RPMI8226 (cell line): ENCODE data around the gene IFNB1.

Experiments
- DNase-seq: peaks from one replicate; pipeline ENCODE4 v3.0.0-alpha.2; 2015

The IFNB1 gene

GRCh38 chr9:21060919-21061561 is 16.7 kb downstream of the IFNB1 start:
- DNase-seq = peak; percentile 7

DNA sequence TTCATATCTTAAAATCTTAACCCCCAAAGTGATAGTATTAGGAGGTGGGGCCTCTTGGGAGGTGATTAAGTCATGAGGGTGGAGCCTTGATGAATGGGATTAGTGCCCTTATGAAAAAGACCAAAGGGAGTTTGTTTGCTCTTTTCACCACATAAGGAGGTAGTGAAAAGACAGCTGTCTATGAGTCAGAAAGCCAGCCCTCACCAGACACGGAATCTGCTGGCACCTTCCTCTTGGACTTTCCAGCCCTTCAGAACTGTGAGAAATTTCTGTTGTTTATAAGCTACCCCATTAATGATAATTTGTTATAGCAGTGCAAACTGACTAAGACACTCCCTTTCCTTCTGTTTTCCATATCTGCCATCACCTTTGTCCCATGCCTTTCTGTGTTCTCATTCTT is 20.8 kb downstream of the IFNB1 start:
- DNase-seq = no peak

DNA sequence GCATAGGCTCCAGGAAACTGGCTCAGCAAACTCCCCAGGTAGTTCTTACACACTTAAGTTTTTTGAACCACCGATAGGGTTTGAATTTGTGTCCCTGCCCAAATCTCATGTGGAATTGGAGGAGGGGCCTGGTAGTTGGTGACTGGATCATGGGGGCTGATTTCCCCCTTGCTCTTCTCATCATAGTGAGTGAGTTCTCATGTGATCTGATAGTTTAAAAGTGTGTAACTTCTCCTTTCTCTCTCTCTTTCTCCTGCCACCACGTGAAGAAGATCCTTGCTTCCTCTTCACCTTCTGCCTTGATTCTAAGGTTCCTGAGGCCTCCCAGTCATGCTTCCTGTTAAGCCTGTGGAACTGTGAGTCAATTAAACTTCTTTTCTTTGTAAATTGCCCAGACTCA is 23.9 kb downstream of the IFNB1 start:
- no peak for DNase-seq

DNA sequence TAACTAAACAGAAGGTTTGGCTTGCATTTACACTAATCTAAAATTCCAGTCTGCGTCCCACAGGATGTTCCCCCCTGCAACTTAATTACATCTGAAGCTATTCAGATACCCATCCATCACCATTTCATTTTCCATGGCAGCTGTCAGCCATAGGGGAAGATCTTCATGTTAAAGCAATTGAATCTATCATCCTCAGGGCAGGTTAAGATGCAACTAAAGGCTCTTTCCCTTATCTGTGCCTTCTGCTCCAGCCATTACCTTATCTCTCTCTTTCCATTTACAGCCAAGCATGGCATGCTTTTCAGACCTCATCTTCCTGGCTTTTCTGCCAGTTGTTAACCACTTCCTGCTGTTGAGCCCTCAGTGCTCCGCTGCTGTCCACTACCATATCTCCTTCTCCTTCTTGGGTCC is 30.5 kb downstream of the IFNB1 start:
- DNase-seq = no peak

DNA sequence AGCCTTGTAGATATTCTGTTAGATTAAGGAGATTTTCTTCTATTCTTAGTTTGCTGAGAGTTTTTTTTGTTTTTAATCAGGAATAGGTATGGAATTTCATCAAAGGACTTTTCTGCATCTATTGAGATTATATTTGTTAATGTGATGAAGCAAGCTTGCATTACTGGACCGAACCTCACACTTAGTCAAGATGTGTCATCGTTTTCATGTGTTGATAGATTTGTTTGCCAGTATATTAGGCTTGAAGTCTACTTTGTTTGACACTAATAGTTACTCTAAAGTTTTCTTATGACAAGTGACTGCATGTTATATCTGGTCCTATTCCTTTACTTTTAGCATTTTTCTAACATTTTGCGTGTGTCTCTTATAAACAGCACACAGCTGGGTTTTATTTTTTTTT is 33.9 kb downstream of the IFNB1 start:
- no peak for DNase-seq

DNA sequence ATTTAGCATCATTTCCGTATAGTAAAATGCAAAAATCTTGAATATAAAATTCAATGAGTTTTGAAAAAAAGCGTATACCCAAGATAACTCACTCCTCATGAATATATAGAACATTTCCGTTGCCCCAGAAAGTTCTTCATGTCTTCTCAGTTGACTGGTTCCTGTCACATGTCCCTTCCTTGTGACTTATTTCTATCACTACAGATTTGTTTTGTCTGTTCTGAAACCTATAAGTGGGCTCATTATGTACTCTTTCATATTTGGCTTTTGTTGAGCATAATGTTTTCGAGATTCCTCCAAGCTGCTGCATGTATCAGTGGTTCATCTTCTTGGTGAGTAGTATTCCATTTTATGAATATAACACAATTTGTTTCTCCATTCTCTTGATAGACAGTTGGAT is 35.3 kb downstream of the IFNB1 start:
- no peak for DNase-seq

DNA sequence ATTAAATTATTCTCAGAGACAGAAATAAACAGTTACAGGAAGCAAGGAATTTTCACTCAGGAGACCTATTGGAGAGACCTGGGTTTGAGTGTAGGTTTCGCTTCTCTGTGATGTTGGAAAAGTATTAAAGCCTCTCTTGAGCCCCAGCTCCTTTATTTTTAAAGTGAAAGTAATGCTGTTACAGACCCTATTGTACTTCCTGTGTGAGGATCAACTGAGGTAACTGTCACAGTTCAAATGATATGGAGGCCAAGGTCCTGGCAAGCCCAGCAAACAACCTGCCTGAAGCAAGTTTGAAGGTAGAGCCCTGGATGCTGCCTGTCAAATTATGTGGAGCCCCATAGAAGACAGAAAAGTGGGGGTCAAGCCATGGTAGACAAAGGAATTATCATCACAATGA is 38.4 kb downstream of the IFNB1 start:
- no peak for DNase-seq

- no peak for DNase-seq
These were observed 40.5 kb downstream of the IFNB1 start for GRCh38 chr9:21037278-21037677.

DNA sequence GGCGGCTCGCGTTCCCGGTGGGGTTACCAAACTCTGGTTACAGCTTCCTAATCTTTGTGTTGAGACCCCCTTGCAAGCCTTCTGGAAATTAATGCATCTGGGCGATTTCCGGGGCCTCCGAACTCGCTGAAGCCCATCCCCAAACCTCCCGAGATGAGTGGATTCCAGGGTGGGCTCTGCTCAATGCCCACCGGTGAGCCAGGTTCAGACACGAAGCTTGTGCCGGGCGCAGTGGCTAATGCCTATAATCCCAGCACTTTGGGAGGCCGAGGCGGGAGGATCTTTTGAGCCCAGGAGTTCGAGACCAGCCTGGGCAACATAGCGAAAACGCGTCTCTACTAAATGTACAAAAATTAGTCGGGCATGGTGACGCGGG is 45.9 kb downstream of the IFNB1 start:
- no peak for DNase-seq

GRCh38 chr9:21031091-21031807 is 46.5 kb downstream of the IFNB1 start, which contains the start of gene HACD4:
TSS of gene HACD4 (minus strand) at chr9:21031640. CDS start at chr9:21031590, 50 bp downstream.
- peak; percentile 35 for DNase-seq

- no peak for DNase-seq
These were observed 47.2 kb downstream of the IFNB1 start for GRCh38 chr9:21030389-21031035.

- no peak for DNase-seq
These were observed 48.1 kb downstream of the IFNB1 start for GRCh38 chr9:21029661-21030060.

DNA sequence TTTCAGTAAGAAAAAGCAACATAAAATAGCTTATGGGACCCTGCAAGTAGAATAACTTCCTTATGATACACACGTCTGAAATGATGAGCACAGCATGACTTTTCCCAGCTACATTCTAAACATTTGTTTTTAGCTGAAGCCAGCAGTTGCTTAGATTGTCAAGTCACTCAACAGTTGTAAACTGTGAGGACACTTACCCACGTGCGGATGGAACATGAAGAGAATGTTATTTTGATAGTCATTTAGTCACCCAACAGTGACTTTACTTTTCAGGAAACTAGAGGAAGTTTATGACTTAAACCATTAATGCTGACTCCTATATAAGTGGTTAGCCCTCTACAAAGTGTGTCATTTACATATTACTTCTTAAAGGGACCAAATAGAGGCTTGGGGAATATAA is 49.3 kb downstream of the IFNB1 start:
- no peak for DNase-seq

DNA sequence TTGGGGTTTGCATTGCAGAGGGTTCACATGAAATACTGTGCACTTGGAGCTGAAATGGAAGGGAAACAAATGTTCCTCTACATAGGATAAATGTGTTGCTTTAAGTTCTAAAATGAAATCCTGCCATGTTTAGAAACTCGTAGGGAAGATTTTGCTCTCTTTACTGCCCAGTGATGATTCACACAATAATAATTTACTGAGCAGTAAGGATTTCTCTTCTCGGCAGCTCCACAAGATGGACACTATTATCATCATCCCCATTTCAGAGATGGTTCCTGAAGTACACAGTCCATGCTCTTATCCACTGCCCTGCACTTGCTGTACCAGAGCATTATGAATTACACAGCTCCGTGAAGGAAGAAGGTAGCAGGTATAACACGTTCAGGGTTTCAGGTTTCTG is 50.4 kb downstream of the IFNB1 start:
- no peak for DNase-seq
